ENCODE data around the gene COBL. TPM values are rescaled to one million over a fixed set of nuclear protein-coding genes. Genes with fewer than 3 reads are reported as not detected.
A peak's percentile ranks its signal among the peaks of the same experiment; 100 is the strongest.

COBL gene
- total RNA-seq, 1 donor from 2014 or later: not detected

- Mint-ChIP-seq H3K4me1 (ENCODE audit: unreplicated experiment) (peaks cover 22% of the 10 kb centered on the region), H3K27me3 (ENCODE audit: unreplicated experiment) (no peaks in the 10 kb centered on the region), H3K36me3 (ENCODE audit: unreplicated experiment) (no peaks in the 10 kb centered on the region), H3K9me3 (ENCODE audit: unreplicated experiment) (no peaks in the 10 kb centered on the region), H3K27ac (ENCODE audit: unreplicated experiment) (no peak overlapping the region), H3K4me3 (ENCODE audit: unreplicated experiment) (no peak overlapping the region)
- TF ChIP-seq CTCF (IDR thresholded peaks at IDR 0.05): no peak
- peak; percentile 82 for DNase-seq (ENCODE audit: extremely low spot score, unreplicated experiment)
Measured at GRCh38 chr7:51023547-51023946, 293.1 kb downstream of the COBL start.

- no peaks in the 10 kb centered on the region for H3K36me3 Mint-ChIP-seq (ENCODE audit: unreplicated experiment)
- H3K27me3 Mint-ChIP-seq (ENCODE audit: unreplicated experiment): no peaks in the 10 kb centered on the region
Measured at GRCh38 chr7:51022821-51023220, 293.8 kb downstream of the COBL start.

GRCh38 chr7:51021906-51022570 is 294.6 kb downstream of the COBL start:
- no peaks in the 10 kb centered on the region for H3K27me3 Mint-ChIP-seq (ENCODE audit: unreplicated experiment)
- H3K27ac Mint-ChIP-seq (ENCODE audit: unreplicated experiment): no peak overlapping the region

More at GRCh38 chr7:51022821-51023220, 293.8 kb downstream of the COBL start:
- DNase-seq (ENCODE audit: extremely low spot score, unreplicated experiment): no peak
- Mint-ChIP-seq H3K4me3 (ENCODE audit: unreplicated experiment) (no peak overlapping the region), H3K9me3 (ENCODE audit: unreplicated experiment) (no peaks in the 10 kb centered on the region), H3K27ac (ENCODE audit: unreplicated experiment) (no peak overlapping the region), H3K4me1 (ENCODE audit: unreplicated experiment) (peaks cover 16% of the 10 kb centered on the region)
- no peak for TF ChIP-seq CTCF (IDR thresholded peaks at IDR 0.05)

GRCh38 chr7:51020944-51021343 is 295.7 kb downstream of the COBL start:
- no peak for TF ChIP-seq CTCF (IDR thresholded peaks at IDR 0.05)
- DNase-seq (ENCODE audit: extremely low spot score, unreplicated experiment): no peak
- H3K27ac Mint-ChIP-seq (ENCODE audit: unreplicated experiment): no peak overlapping the region
- no peaks in the 10 kb centered on the region for H3K9me3 Mint-ChIP-seq (ENCODE audit: unreplicated experiment)
- peaks cover 10% of the 10 kb centered on the region for H3K4me1 Mint-ChIP-seq (ENCODE audit: unreplicated experiment)
- no peak overlapping the region for H3K4me3 Mint-ChIP-seq (ENCODE audit: unreplicated experiment)
- no peaks in the 10 kb centered on the region for H3K27me3 Mint-ChIP-seq (ENCODE audit: unreplicated experiment)
- H3K36me3 Mint-ChIP-seq (ENCODE audit: unreplicated experiment): no peaks in the 10 kb centered on the region

More at GRCh38 chr7:51021906-51022570, 294.6 kb downstream of the COBL start:
- Mint-ChIP-seq H3K36me3 (ENCODE audit: unreplicated experiment) (no peaks in the 10 kb centered on the region), H3K4me3 (ENCODE audit: unreplicated experiment) (no peak overlapping the region), H3K4me1 (ENCODE audit: unreplicated experiment) (peaks cover 10% of the 10 kb centered on the region), H3K9me3 (ENCODE audit: unreplicated experiment) (no peaks in the 10 kb centered on the region)
- DNase-seq (ENCODE audit: extremely low spot score, unreplicated experiment): peak; percentile 48
- no peak for TF ChIP-seq CTCF (IDR thresholded peaks at IDR 0.05)

GRCh38 chr7:51019891-51020870 is 296.4 kb downstream of the COBL start:
- no peak overlapping the region for H3K4me3 Mint-ChIP-seq (ENCODE audit: unreplicated experiment)
- DNase-seq (ENCODE audit: extremely low spot score, unreplicated experiment): peak; percentile 54
- no peaks in the 10 kb centered on the region for H3K9me3 Mint-ChIP-seq (ENCODE audit: unreplicated experiment)
- no peaks in the 10 kb centered on the region for H3K36me3 Mint-ChIP-seq (ENCODE audit: unreplicated experiment)
- H3K4me1 Mint-ChIP-seq (ENCODE audit: unreplicated experiment): peaks cover 10% of the 10 kb centered on the region
- no peaks in the 10 kb centered on the region for H3K27me3 Mint-ChIP-seq (ENCODE audit: unreplicated experiment)
- H3K27ac Mint-ChIP-seq (ENCODE audit: unreplicated experiment): no peak overlapping the region
- TF ChIP-seq CTCF (IDR thresholded peaks at IDR 0.05): no peak

Data from osteocyte (in vitro differentiated cells).